ENCODE data around the gene PTH2R. TPM values are rescaled to one million over a fixed set of nuclear protein-coding genes. Genes with fewer than 3 reads are reported as not detected.
A peak's percentile ranks its signal among the peaks of the same experiment; 100 is the strongest.
"Not testable (repeated sequence)": the region's sequence is repeated elsewhere in the genome, so short reads cannot be mapped to it uniquely, and the experiment has no call there.

PTH2R gene
- total RNA-seq (ENCODE audit: insufficient read depth, low replicate concordance), result not detected

- peak; percentile 6 for DNase-seq (ENCODE audit: low spot score)
These were observed at the start of gene PTH2R for GRCh38 chr2:208406474-208407451. PTH2R (plus strand) TSS chr2:208406792; CDS start chr2:208407044, 252 bp downstream.

- DNase-seq (ENCODE audit: low spot score), result no peak
These were observed 49.6 kb upstream of the PTH2R start for GRCh38 chr2:208356846-208357574.

- DNase-seq (ENCODE audit: low spot score), result no peak
These were observed 47.6 kb upstream of the PTH2R start for GRCh38 chr2:208358758-208359631.

GRCh38 chr2:208359632-208359986 is 47.0 kb upstream of the PTH2R start:
- DNase-seq (ENCODE audit: low spot score), result no peak

- DNase-seq (ENCODE audit: low spot score), result no peak
These were observed 46.1 kb upstream of the PTH2R start for GRCh38 chr2:208360259-208361076.

- DNase-seq (ENCODE audit: low spot score), result no peak
These were observed 45.5 kb upstream of the PTH2R start for GRCh38 chr2:208361077-208361441.

GRCh38 chr2:208363485-208363884 is 43.1 kb upstream of the PTH2R start:
- peak; percentile 14 for DNase-seq (ENCODE audit: low spot score)

- DNase-seq (ENCODE audit: low spot score), result no peak
These were observed 40.1 kb upstream of the PTH2R start for GRCh38 chr2:208366215-208367127.

- DNase-seq (ENCODE audit: low spot score), result no peak
These were observed 37.5 kb upstream of the PTH2R start for GRCh38 chr2:208369091-208369490.

GRCh38 chr2:208370881-208371633 is 35.5 kb upstream of the PTH2R start:
- no peak for DNase-seq (ENCODE audit: low spot score)

GRCh38 chr2:208371634-208371935 is 35.0 kb upstream of the PTH2R start:
- DNase-seq (ENCODE audit: low spot score), result no peak

GRCh38 chr2:208373460-208374089 is 33.0 kb upstream of the PTH2R start:
- DNase-seq (ENCODE audit: low spot score), result peak; percentile 49

GRCh38 chr2:208375491-208376068 is 31.0 kb upstream of the PTH2R start:
- no peak for DNase-seq (ENCODE audit: low spot score)

- not testable (repeated sequence) for DNase-seq (ENCODE audit: low spot score)
These were observed 29.2 kb upstream of the PTH2R start for GRCh38 chr2:208377344-208377860.

- no peak for DNase-seq (ENCODE audit: low spot score)
These were observed 27.4 kb upstream of the PTH2R start for GRCh38 chr2:208379192-208379591.

- no peak for DNase-seq (ENCODE audit: low spot score)
These were observed 22.0 kb upstream of the PTH2R start for GRCh38 chr2:208384637-208385036.

- DNase-seq (ENCODE audit: low spot score), result no peak
These were observed 20.1 kb upstream of the PTH2R start for GRCh38 chr2:208386541-208386940.

GRCh38 chr2:208389940-208390339 is 16.7 kb upstream of the PTH2R start:
- DNase-seq (ENCODE audit: low spot score), result no peak

All from umbilical cord (tissue), 2 donors.